HG03039 (cell line): ENCODE data around the gene SGK1.

Experiments used
- ATAC-seq: cut with Tn5 transposase; IDR thresholded peaks from one replicate; pipeline ENCODE4 v1.9.1; 2021; ENCODE audit warnings: mild to moderate bottlenecking, moderate library complexity; ENCODE audit not compliant: unreplicated experiment

The SGK1 gene

DNA sequence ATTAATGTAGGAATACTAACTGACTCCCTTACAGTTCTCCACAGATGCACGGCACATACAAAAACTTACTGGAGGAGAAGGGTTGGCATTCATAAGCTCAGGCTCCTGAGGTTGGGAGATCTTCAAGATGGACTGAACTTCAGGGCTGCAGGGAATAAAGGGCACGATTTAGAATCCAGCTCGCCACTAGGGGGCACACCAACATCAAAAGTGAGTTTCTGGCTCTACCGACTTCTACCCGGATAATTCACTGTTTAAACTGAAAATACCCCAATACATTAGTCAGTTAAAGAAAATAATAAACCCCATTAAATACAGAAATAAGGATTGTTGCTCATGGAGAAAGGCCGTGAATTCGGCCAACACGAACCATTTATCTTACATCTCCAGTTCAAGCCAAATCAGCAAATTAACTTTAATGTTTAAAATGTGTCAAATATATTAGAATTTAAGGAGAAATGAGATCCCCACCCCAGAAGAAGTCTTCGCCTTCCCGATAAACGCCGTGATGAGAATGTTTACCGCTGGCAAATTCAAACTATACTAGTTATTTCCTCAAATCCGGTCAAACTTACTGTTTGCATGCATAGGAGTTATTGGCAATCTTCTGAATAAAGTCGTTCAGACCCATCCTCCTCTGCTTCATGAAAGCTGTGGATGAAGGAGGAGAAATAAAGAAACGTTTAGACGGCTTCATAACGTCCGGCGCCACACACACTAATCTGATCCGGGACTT is 143.8 kb downstream of the SGK1 start:
- no peak for ATAC-seq

DNA sequence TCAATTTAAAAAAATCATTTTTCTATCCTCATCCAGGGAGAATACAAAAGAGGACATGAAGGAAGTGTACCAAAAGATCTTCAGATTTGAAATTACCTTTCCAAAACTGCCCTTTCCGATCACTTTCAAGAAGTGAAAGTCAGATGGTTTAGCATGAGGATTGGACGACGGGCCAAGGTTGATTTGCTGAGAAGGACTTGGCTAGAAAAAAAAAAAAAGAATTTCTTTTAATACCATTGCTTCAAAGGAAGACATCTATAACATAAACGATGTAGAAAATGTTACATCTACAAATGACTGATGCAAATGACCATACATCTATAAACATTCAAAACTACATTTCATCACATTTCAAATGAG is 144.6 kb downstream of the SGK1 start:
- no peak for ATAC-seq

DNA sequence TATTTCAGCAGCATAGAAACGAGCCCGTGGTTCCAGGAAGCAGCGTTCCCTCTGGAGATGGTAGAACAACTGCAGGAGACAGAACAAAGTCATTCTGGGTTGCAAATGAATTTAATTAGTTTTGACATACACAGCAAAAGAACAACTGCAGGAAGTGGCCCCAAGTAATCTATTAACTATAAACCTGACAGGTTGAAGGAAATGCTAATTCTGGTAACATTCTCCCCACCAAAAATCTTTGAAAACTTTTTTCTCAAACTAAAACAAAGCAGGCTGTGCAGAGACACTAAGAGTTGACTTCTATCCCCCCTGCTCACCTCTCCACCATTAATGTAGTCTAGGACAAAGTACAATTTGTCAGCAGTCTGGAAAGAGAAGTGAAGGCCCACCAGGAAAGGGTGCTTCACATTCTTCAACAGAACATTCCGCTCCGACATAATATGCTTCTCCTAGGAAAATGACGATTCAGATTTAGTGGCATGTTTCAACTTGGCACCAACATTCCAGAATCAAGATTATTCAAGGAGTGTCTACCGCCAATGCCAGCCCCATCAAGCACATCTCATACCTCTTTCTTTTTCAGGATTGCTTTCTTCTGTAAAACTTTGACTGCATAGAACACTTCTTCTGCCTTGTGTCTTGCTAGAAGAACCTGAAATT is 145.1 kb downstream of the SGK1 start:
- no peak for ATAC-seq

DNA sequence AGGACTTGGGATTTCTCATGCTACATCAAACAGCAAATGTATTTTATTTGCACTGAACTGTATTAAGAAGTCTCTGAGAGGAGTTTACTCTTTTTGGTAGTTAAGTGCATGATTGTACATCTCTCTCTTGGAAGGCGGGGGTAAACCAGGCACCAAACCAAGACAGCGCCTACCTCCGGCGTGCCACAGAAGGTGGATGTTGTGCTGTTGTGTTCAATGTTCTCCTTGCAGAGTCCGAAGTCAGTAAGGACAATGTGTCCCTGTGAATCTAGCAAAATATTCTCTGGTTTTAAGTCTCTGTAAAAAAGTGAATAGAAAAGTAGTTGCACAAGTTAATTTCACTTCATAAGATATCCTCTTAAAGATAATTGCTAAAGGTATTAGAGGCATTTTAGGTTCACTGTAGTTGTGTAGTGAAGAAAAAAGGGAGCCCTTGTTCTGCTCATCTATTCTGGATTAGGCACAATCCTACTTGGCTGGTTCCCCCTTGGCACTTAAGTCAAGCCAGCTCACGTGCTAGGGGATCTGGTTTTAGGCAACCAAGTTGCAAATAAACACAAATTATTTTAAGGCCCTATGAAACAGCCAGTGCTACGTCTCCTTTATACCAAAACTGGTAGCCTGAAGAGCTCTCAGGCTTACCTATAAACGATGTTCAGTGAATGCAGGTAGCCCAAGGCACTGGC is 145.7 kb downstream of the SGK1 start:
- ATAC-seq = no peak

DNA sequence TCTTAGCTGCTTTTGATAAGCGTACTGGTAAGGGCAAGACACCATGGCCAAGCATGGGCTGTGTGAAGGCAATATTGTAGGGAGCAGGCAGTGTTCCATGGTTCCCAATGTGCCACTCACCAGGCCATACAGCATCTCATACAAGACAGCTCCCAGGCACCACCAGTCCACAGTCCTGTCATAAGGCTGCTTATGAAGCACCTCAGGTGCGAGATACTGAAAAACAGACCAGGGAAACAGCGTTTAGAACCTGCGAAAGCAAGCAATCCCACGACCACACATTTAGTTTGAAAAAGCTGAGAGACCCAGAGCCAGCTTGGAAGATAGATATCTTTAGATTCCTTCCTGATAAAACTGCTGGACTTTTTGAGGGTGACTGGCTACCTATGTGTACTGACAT is 146.4 kb downstream of the SGK1 start:
- no peak for ATAC-seq

DNA sequence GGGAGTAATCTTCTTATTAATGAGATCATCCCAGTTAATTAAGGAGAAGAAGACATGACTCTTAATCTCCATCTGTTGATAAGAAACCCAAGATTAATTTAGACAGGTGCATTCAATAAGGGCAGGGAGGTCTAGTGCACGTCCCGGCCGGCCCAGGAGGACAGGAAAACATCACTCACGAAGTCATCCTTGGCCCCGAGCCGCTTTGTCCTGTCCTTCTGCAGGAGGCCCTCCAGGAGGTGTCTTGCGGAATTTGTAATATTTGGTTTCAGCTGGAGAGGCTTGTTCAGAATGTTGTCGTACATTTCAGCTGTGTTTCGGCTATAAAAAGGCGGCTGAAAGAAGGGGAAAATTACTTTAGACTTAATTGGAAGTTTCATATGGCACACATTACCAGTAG is 147.1 kb downstream of the SGK1 start:
- ATAC-seq = no peak

DNA sequence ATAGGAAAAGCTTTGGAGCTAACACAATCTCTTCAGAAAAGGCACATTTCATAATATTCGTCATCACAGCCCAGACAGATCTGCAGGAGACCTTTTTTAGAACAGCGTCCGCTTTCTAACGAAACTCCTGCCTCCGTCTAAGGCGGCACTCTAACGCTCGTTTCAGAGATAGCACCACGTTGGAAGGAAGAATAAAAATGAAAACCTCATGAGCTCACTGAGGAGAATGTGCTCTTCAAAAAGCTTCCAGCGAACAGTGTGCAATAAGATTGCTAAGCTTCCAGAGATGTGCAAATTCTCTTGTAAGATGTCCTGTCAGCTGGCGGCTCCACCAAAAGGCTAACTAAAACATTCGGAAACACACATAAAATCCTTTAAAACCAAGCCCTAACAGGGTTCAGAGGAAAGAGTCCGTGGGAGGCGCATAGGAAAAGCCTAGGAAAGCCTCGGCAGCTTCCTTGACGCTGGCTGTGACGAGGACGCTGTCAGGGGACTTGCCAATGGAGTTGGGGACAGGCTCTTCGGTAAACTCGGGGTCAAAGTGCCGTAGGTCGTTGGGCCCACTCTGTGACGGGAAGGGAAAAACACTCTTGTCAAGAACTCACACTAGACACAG is 147.9 kb downstream of the SGK1 start:
- ATAC-seq = no peak

DNA sequence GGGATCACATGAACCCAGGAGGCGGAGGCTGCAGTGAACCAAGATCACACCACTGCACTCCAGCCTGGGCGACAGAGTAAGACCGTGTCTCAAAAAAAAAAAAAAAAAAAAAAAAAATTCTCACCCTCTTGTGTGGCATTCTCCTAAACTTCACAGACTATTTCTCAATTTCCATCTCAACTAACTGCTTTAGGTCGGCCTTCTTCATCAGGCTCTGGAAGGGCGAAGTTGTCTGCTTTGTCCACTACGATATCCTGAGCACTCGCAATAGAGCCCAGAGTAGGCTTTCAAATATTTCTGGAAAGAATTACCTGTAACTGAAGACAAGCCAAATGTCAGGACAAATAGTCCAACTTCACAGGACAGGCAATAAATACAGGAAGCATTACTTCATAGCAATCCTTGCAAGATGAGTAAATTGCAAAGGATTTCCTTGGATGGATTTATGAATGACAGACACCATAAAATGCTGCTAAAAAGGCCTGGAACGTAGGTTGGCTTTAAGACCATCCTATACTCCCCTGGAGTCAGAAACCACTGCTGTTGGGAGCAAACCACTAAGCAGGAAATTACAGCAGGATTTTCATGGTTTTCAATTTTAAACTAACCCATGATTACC is 149.2 kb downstream of the SGK1 start:
- no peak for ATAC-seq

DNA sequence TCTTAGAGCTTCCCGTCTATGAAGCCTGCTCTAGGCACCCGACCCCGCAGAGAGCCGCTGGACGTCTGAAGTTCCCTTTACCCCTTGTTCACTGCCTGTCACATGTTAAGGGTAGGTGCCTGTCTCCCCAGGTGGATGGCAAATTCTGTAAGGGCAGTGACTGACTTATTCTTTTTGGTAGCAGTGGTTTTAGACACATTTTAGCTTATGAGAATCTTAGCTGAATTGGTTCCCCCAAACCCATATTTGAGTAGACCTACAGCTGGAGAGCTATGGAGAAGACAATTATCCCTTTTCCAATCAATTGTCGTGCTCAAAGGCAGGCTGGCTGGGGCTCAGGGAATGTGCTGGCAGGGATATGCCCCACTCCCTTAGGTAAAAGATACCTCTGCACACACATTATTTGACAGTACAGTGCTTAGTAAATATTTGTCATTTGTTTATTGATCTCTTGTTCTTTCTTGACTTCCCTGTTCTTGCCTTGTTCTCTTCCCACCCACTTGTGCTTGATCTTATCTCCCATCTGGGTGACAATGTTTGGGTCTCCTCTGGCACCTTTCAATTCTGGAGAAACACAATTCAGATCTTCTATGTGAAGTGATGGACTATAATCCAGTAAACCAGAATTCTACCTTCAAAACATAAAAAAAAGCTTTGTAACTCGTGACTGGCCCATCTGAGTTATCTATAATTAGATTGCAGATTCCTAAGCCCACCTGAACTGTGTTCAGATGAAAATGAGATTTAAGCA is 151.2 kb downstream of the SGK1 start:
- ATAC-seq = no peak

DNA sequence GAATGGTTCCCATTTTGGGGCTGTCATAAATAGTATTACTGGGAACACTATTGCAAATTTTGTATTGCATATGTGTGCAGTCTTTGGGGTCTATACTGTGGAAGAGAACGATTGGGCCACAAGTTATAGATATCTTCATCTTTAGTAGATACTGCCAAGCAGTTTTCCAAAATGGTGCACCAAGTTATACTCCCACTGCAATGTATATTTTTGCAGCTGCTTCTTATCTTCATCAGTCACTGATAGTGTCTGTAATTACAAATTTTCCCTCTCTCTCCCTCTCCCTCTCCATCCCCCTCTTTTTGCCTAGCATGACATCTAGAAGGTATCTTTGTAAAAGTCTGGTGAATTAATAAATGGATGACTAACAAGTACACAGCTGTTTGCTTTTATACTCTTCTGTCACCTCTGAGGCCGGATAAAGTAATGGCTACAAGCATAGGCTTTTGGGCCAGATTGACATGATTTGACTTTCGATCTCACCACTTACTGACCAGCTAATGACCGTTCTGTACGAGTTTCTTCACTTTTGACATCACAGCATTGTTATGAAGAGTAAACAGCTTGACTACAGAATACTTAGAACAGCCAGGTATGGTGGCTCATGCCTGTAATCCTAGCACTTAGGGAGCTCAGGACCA is 152.2 kb downstream of the SGK1 start:
- ATAC-seq = no peak

DNA sequence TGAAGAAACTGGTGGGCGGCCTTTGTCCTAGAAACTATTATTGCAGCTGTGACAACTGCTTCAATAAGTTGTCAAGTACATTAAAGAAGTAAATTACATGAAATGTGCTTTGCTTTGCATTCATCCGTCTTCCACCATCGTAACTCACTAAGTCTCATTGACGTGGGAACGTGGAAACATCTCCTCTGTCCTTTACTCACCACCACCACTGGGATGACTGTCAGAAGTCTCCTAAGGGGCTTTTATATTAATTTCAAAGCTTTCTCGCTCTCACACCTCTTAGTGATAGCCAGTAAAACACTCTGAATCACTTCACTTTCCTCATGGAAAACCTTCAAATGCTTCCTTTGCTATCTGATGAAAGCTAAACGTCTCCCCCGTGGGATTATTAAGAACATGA is 153.6 kb downstream of the SGK1 start:
- no peak for ATAC-seq

DNA sequence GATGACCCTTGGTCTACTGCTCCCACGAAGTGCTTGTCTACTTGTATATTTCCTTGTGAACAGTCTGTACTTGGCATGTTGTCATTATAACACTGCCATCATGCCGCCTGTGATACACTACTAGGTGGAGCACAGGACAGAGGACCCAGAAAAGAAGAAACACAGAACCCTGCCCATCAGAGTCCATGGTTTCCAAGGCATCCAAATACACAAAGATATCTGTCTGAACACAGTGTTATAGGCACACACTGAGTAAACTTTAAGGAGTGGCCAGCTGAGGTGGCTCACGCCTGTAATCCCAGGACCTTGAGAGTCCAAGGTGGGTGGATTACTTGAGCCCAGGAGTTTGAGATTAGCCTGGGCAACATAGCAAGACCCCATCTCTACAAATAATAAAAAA is 155.0 kb downstream of the SGK1 start:
- ATAC-seq = no peak

DNA sequence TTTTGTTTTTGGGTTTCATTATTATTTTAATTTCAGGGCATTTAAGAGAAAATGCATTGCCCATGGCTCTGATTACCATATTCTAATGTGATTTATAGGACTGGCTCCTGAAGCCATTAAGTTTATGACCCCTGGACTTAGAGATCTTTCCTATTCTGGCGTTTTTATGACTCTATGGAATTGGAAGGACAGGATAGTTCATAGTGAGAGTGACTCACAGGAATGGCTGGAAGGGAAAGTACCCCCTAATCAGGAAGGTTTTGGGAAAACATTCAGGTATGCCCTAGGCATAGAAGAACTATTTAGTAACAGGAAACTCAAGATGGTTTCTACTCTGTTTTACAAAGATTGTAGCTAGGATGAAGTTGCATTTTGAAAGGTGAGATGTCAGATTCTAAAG is 156.9 kb downstream of the SGK1 start:
- no peak for ATAC-seq

DNA sequence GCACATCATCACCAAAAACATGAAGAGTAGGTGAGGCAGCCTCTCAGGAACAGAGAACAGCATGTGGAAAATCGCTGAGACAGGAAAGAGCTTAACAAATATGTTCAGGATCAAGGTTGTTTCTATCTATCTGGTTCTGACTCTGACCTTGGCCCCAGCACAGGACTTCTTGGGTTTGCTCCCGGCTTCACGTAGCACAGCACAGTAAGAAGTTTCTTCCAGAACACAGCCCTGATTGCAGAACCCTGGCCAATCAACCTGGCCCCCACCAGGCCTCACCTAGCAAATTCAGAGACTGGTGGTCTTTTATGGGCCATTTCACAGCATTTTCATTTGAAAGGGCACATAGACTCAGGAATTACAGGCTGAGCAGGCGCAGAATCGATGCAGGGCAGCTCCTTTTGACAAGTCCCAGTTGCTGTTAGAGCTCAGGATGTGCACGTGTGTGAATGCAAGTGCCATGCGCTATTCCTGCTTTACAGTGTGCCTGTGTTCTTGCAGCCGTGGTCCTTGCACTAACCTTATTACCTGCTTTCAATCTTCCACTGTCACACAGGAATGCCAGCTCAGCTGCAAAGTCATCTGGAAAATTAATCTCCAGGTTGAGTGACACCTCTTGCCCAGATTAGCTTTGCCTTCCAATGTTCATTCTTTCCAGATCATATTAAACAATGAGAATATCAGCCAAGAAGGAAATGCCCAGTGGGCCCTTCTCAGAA is 165.0 kb downstream of the SGK1 start:
- ATAC-seq = no peak

DNA sequence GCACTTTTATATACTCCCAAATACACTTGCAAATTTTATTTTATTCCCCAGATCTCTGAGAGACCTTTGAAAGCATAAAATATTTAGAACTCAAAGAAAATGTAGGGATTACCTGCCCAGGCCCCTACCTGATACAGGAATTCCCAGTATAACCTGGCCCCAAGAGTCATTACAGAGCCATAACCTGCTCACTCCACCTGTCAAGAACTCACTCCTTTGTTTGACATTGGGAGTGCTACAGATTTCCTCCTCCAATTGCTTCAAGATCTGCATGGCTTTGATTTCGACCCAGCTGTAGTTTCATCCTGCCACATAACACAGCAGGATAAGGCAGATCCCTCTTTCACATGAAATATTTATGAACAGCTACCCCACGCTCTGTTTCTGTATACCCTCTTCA is 169.3 kb downstream of the SGK1 start:
- ATAC-seq = no peak

DNA sequence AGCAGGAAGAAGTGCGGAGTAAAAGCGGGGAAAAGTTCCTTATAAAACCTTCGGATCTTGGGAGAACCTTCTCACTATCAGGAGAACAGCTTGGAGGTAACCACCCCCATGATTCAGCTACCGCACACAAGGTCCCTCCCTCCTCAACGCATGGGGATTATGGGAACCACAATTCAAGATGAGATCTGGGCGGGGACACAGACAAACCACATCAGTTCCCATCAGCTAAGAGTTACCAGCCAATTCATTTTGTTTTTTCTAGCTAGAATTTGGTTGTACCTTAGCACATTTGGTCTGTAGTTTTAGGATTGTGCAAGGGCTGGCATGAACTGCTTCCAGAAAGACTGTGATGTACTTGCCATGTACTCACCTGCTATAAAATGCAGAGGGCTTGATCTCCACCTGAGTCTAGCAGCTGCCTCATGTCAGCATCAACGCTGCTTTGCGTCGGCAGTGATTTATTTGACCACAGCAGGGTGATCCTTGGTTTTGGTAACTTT is 170.8 kb downstream of the SGK1 start:
- no peak for ATAC-seq

DNA sequence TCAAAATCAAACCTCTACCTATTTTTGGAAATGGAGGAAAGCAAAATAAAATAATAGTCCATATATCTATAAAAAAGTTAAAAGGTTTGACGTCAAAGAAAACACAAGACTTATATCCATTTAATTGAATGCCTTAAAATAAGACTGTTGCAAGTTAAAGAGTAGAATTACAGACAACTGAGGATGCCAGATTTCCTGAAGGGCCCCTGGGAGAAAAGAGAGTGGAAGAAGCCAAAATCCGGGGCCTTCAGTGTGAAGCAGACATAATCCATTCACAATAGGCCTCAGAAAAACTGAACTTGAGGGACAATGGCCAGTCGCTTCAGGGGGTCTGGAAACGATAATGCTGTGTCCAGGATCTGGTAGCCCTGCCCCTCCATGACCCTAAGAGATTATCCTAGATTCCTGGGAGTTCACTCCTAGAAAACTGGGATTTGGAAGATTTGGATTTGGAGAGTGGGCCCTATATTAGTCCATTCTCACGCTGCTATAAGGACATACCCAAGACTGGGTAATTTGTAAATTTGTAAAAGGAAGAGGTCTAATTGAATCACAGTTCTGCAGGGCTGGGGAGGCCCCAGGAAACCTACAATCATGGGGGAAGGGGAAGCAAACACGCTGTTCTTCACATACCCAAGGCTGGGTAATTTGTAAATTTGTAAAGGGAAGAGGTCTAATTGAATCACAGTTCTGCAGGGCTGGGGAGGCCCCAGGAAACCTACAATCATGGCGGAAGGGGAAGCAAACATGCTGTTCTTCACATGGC is 171.5 kb downstream of the SGK1 start:
- ATAC-seq = no peak

DNA sequence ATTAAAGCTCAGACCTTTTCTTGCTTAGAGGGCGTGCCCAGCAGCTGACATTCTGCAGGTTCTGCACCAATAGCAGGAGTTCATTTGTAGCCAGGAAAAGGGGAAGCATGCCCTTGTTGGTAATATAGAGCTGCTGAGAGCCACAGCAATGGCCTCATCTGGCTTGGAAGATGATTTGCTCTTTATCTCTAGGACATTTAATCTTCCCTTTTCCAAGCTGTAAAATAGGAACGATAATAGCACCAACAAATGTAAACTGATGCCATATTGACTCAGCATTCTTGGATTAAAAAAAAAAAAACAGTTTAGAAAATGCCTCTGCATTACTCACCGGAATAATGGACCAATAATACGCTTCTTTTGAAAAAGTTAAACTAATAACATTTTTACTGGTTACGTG is 172.1 kb downstream of the SGK1 start:
- no peak for ATAC-seq
